ENCODE results near the gene ZNF554.

DNA sequence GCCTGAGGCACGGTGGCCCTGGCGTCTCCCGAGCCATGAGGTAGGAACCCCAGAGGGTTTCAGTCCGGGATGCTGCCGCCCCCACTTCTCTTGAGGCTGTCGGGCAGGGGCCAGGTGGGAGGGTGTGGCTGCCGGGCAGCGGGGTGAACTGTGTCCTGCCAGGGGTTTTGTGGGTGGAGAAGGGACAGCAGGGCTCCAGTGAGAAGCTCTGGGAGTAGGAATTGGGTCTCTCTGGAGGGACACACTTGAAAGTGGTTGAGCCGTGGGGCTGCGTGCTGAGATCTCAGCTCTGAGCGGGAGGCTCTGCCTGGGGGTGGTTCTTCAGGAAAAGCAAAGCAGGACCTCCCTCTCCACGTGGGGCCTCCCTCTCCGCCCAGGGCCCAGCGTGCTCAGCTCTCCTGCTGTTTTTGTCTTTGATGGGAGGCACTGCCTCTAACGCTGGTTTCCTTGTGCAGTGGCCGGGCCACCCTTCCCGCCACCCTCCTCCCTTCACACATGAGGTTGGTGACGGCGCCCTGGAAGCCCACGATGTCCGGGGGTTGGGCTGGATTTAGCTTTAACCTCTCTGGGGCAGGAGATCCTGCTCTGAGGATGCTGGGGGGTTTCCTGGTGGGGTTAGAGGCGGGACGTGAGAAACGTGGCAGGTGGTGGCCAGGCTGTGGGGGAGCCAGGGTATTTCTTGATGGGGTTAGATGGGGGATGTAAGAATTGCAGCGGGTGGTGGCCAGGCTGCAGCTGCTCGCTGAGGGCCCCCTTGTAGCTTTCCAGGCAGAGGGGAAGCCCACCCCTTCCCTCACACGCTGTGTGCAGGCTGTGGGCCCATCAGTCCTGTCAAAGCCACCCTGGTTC, 15.3 kb upstream of the ZNF554 start:
- TF ChIP-seq, protein P1, sequence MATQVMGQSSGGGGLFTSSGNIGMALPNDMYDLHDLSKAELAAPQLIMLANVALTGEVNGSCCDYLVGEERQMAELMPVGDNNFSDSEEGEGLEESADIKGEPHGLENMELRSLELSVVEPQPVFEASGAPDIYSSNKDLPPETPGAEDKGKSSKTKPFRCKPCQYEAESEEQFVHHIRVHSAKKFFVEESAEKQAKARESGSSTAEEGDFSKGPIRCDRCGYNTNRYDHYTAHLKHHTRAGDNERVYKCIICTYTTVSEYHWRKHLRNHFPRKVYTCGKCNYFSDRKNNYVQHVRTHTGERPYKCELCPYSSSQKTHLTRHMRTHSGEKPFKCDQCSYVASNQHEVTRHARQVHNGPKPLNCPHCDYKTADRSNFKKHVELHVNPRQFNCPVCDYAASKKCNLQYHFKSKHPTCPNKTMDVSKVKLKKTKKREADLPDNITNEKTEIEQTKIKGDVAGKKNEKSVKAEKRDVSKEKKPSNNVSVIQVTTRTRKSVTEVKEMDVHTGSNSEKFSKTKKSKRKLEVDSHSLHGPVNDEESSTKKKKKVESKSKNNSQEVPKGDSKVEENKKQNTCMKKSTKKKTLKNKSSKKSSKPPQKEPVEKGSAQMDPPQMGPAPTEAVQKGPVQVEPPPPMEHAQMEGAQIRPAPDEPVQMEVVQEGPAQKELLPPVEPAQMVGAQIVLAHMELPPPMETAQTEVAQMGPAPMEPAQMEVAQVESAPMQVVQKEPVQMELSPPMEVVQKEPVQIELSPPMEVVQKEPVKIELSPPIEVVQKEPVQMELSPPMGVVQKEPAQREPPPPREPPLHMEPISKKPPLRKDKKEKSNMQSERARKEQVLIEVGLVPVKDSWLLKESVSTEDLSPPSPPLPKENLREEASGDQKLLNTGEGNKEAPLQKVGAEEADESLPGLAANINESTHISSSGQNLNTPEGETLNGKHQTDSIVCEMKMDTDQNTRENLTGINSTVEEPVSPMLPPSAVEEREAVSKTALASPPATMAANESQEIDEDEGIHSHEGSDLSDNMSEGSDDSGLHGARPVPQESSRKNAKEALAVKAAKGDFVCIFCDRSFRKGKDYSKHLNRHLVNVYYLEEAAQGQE (IDR thresholded peaks at IDR 0.05), result no peak
- TF ChIP-seq RCOR1 (IDR thresholded peaks at IDR 0.05; ENCODE audit: low read depth, low read length) (no peak), ZSCAN20 (CRISPR knock-in tag; IDR thresholded peaks at IDR 0.05) (no peak), NFE2L2 (conservative IDR thresholded peaks at IDR 0.05; ENCODE audit: low read length) (no peak), RAD21 (conservative IDR thresholded peaks at IDR 0.05 in 1 of 2, IDR thresholded peaks at IDR 0.05 in 1 of 2) (no peak)
- TF ChIP-seq, protein P2, sequence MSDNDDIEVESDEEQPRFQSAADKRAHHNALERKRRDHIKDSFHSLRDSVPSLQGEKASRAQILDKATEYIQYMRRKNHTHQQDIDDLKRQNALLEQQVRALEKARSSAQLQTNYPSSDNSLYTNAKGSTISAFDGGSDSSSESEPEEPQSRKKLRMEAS (IDR thresholded peaks at IDR 0.05), result no peak
- TF ChIP-seq, protein P3, sequence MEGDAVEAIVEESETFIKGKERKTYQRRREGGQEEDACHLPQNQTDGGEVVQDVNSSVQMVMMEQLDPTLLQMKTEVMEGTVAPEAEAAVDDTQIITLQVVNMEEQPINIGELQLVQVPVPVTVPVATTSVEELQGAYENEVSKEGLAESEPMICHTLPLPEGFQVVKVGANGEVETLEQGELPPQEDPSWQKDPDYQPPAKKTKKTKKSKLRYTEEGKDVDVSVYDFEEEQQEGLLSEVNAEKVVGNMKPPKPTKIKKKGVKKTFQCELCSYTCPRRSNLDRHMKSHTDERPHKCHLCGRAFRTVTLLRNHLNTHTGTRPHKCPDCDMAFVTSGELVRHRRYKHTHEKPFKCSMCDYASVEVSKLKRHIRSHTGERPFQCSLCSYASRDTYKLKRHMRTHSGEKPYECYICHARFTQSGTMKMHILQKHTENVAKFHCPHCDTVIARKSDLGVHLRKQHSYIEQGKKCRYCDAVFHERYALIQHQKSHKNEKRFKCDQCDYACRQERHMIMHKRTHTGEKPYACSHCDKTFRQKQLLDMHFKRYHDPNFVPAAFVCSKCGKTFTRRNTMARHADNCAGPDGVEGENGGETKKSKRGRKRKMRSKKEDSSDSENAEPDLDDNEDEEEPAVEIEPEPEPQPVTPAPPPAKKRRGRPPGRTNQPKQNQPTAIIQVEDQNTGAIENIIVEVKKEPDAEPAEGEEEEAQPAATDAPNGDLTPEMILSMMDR (IDR thresholded peaks at IDR 0.05), result no peak
- TF ChIP-seq, protein P4, sequence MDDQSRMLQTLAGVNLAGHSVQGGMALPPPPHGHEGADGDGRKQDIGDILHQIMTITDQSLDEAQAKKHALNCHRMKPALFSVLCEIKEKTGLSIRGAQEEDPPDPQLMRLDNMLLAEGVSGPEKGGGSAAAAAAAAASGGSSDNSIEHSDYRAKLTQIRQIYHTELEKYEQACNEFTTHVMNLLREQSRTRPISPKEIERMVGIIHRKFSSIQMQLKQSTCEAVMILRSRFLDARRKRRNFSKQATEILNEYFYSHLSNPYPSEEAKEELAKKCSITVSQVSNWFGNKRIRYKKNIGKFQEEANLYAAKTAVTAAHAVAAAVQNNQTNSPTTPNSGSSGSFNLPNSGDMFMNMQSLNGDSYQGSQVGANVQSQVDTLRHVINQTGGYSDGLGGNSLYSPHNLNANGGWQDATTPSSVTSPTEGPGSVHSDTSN (IDR thresholded peaks at IDR 0.05), result no peak
